PC-3 (cell line): ENCODE data around the gene ST8SIA5.

Experiments
- CTCF ChIP-seq: fragments of 300-600 bp; sonication (generic); conservative IDR thresholded peaks from 2 replicates; pipeline ENCODE4 v1.5.1; 2017; ENCODE audit warnings: antibody characterized with exemption, low read depth, mild to moderate bottlenecking, low read length
- EZH2 ChIP-seq: fragments of 300-600 bp; sonication (generic); IDR thresholded peaks from one replicate; pipeline ENCODE4 v1.6.1; 2017; ENCODE audit warnings: antibody characterized with exemption, mild to moderate bottlenecking, low read length; ENCODE audit not compliant: unreplicated experiment
- EZH2phosphoT487 ChIP-seq: fragments of 300-600 bp; sonication (generic); IDR thresholded peaks from 2 replicates; pipeline ENCODE4 v1.6.1; 2018; ENCODE audit warnings: mild to moderate bottlenecking, antibody characterized with exemption, low read length, borderline replicate concordance

GRCh38 chr18:46663539-46663938, 93.3 kb downstream of the ST8SIA5 start:
- no peak for TF ChIP-seq EZH2
- no peak for TF ChIP-seq CTCF
- no peak for TF ChIP-seq EZH2phosphoT487
